ENCODE data around the gene GSTM5.

- no peak for TF ChIP-seq SETDB1 (CRISPR knock-in tag; IDR thresholded peaks at IDR 0.05; ENCODE audit: borderline replicate concordance)
- TF ChIP-seq POLR2A (IDR thresholded peaks at IDR 0.05; ENCODE audit: insufficient read depth in 1 of 2, low read depth in 2 of 2, low read length in 2 of 2): no peak
- no peak for TF ChIP-seq MAFG (CRISPR knock-in tag; IDR thresholded peaks at IDR 0.05)
- TF ChIP-seq, protein P1, sequence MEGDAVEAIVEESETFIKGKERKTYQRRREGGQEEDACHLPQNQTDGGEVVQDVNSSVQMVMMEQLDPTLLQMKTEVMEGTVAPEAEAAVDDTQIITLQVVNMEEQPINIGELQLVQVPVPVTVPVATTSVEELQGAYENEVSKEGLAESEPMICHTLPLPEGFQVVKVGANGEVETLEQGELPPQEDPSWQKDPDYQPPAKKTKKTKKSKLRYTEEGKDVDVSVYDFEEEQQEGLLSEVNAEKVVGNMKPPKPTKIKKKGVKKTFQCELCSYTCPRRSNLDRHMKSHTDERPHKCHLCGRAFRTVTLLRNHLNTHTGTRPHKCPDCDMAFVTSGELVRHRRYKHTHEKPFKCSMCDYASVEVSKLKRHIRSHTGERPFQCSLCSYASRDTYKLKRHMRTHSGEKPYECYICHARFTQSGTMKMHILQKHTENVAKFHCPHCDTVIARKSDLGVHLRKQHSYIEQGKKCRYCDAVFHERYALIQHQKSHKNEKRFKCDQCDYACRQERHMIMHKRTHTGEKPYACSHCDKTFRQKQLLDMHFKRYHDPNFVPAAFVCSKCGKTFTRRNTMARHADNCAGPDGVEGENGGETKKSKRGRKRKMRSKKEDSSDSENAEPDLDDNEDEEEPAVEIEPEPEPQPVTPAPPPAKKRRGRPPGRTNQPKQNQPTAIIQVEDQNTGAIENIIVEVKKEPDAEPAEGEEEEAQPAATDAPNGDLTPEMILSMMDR (CRISPR knock-in tag; IDR thresholded peaks at IDR 0.05): peak; percentile 66
- TF ChIP-seq MAX (IDR thresholded peaks at IDR 0.05): no peak
- TF ChIP-seq CBFB (CRISPR knock-in tag; IDR thresholded peaks at IDR 0.05): no peak
- no peak for TF ChIP-seq POLR2AphosphoS2 (IDR thresholded peaks at IDR 0.05; ENCODE audit: low read depth, low read length)
- TF ChIP-seq MZF1 (CRISPR knock-in tag; IDR thresholded peaks at IDR 0.05; ENCODE audit: borderline replicate concordance): no peak
These were observed 7.9 kb upstream of the GSTM5 start for GRCh38 chr1:109704173-109704572.

Measured in HepG2 (cell line).